Measurements from ENCODE around the gene NSUN7.

Gene NSUN7

DNA sequence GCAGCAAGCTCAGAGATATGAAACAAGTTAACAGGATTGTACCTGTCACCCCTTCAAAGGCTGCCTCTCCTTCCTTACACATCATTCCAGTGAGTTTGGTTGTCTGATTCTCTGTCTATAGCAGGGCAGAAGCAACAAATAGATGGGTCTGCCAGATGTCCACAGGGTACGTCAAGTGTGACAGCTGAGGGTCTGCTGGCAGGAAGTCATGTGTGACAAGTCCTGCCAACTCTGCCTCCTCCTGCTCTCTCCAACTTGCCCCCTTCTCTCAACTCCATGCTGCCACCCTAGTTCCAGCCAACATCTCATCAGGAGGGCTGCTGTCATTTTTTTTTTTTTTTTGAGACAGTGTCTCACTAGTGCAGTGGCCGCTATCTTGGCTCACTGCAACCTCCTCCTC lies 109.2 kb downstream of the NSUN7 start:
- Histone ChIP-seq H3K9me3 (ENCODE audit: insufficient read depth, low read length, severe bottlenecking) (no peaks in the 10 kb centered on the region), H3K79me2 (ENCODE audit: insufficient read depth, low read length) (no peaks in the 10 kb centered on the region), H3K4me2 (ENCODE audit: insufficient read depth, low read length) (no peak overlapping the region), H3K4me1 (ENCODE audit: insufficient read depth, low read length) (no peaks in the 10 kb centered on the region), H2AFZ (ENCODE audit: low read depth, low read length) (no peak overlapping the region), H3K36me3 (ENCODE audit: insufficient read depth, low read length) (no peaks in the 10 kb centered on the region), H3K27ac (ENCODE audit: low read length) (no peak overlapping the region), H3K9ac (ENCODE audit: low read depth, low read length) (no peak overlapping the region), H4K20me1 (ENCODE audit: insufficient read depth, low read length) (no peaks in the 10 kb centered on the region), H3K27me3 (ENCODE audit: insufficient read depth, low read length, poor library complexity) (peaks cover 13% of the 10 kb centered on the region), H3K4me3 (ENCODE audit: low read depth in 1 of 2, low read length in 2 of 2) (no peak overlapping the region)
- TF ChIP-seq EZH2 (IDR thresholded peaks at IDR 0.05; ENCODE audit: borderline replicate concordance, low read depth, low read length, severe bottlenecking), result no peak
- TF ChIP-seq, protein P1, sequence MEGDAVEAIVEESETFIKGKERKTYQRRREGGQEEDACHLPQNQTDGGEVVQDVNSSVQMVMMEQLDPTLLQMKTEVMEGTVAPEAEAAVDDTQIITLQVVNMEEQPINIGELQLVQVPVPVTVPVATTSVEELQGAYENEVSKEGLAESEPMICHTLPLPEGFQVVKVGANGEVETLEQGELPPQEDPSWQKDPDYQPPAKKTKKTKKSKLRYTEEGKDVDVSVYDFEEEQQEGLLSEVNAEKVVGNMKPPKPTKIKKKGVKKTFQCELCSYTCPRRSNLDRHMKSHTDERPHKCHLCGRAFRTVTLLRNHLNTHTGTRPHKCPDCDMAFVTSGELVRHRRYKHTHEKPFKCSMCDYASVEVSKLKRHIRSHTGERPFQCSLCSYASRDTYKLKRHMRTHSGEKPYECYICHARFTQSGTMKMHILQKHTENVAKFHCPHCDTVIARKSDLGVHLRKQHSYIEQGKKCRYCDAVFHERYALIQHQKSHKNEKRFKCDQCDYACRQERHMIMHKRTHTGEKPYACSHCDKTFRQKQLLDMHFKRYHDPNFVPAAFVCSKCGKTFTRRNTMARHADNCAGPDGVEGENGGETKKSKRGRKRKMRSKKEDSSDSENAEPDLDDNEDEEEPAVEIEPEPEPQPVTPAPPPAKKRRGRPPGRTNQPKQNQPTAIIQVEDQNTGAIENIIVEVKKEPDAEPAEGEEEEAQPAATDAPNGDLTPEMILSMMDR (IDR thresholded peaks at IDR 0.05; ENCODE audit: borderline replicate concordance, extremely low read depth, low read length, poor library complexity, severe bottlenecking), result no peak
- DNase-seq (no peak), ATAC-seq (ENCODE audit: insufficient read depth, low read depth) (no peak)
